GM04504 (cell line): Measurements from ENCODE around the gene LMBR1L.
"Not testable (repeated sequence)": the region's sequence is repeated elsewhere in the genome, so short reads cannot be mapped to it uniquely, and the experiment has no call there.

Experiments
- DNase-seq: peaks from one replicate; pipeline ENCODE4 v3.0.0-alpha.2; 2012; ENCODE audit warnings: low read depth

LMBR1L gene

GRCh38 chr12:49110464-49111155, at the start of gene LMBR1L:
Gene LMBR1L, minus strand, starts transcription at chr12:49110847. Its CDS starts 292 bp downstream, at chr12:49110555.
- DNase-seq, result peak; percentile 98

GRCh38 chr12:49160399-49160798, 49.8 kb upstream of the LMBR1L start:
- DNase-seq, result no peak

DNA sequence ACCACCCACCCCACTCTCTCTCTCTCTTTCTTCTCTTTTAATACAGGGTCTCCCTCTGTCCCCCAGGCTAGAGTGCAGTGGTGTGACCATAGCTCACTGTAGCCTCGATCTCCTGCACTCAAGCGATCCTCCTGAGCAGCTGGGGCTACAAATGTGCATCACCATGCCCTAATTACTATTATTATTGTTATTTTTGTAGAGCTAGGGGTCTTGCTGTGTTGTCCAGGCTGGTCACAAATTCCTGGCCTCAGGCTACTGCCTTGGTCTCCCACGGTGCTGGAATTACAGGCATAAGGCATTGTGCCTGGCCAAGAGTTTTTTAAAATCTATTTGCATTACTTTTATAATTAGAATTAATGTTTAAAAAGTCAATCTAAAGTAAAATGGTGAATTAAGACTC, 43.6 kb upstream of the LMBR1L start:
- DNase-seq, result no peak

DNA sequence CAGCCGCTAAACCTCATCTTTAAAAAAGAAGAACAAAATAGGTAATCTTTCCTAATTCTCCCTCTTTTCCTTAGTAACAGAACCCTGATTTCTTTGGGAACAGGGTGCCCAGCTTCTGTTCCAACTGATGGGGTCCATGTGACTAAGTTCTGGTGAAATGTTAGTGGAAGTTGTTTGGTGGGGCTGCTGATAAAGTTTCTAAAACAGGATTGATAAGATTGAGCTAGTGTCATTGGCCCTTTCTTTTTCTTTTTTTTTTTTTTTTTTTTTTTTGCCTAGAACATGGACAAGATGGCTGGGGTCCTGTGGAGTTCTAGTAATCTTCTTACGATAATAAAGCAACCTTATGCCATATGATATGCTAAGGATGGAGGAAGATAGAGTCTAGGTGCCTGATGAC, 36.7 kb upstream of the LMBR1L start:
- DNase-seq, result no peak

- DNase-seq, result no peak
Measured at GRCh38 chr12:49146406-49146805, 35.8 kb upstream of the LMBR1L start.

DNA sequence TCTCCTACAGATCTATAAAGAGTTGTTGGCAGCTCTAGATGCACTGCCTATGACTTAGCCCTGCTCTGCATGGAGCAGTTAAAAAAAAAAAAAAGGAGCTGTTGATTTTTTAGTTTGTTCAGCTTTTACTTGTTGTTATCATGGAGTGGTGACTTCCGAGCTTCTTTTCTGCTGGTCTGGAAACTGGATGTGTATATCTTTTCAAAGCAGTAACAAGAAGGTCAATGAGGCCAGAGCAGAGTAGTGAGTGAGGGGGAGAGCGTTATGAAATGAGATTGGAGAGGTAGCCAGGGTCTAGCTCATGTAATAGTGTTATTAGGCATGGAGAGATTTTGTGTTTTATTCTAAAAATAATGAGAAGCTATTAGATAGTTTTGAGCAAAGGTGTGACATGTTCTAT, 33.7 kb upstream of the LMBR1L start:
- no peak for DNase-seq

GRCh38 chr12:49138999-49139398, 28.4 kb upstream of the LMBR1L start:
- DNase-seq, result no peak

DNA sequence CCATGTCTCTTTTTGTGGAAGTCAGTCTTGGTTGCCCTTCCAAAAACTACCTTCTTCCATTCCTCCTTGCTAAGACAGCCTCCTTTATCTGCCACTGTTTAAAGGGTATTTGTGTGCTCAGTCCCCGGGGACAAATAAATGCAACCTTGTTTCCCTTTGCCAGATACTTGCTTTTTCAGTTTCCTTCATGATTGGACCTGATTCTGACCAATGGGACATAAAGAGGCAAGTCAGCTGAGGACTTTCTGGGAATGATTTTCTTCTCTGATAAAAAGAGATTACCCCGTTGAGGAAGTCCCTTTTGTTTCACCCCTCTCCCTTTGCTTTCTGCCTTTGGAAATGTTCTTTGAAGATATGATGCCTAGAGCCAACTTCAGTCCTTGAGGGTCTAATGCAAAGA, 27.9 kb upstream of the LMBR1L start:
- no peak for DNase-seq

GRCh38 chr12:49137476-49137875, 26.8 kb upstream of the LMBR1L start:
- no peak for DNase-seq

GRCh38 chr12:49136997-49137396, 26.4 kb upstream of the LMBR1L start:
- DNase-seq, result not testable (repeated sequence)

GRCh38 chr12:49133590-49133989, 22.9 kb upstream of the LMBR1L start:
- no peak for DNase-seq

- DNase-seq, result no peak
Measured at GRCh38 chr12:49133014-49133413, 22.4 kb upstream of the LMBR1L start.

DNA sequence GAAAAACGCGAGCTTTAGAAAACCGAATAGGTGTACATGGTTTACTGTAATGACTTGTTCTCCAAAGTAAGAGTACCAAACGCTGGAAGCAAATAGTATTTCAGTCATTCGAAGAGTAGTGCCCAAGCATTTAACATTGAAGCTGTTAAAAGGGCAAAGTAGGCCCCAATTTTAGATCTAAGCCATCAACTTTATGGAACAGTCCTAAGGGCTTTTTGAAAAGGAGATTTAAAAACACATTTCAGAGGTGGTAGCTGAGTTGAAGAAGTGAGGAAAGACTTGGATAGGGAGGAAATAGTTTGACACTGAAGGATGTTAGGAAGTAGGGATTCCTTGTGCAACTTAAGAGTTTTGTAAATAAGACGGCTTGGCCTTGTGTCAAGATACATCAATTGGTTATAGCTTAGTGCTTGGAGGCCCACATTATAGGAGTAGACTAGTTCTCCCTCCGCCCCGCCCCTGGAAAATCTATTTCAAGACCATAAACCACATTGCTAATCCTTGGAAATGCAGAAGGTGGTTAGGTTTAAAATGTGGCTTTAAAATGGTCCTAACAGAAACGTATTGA, 21.3 kb upstream of the LMBR1L start:
- no peak for DNase-seq

DNA sequence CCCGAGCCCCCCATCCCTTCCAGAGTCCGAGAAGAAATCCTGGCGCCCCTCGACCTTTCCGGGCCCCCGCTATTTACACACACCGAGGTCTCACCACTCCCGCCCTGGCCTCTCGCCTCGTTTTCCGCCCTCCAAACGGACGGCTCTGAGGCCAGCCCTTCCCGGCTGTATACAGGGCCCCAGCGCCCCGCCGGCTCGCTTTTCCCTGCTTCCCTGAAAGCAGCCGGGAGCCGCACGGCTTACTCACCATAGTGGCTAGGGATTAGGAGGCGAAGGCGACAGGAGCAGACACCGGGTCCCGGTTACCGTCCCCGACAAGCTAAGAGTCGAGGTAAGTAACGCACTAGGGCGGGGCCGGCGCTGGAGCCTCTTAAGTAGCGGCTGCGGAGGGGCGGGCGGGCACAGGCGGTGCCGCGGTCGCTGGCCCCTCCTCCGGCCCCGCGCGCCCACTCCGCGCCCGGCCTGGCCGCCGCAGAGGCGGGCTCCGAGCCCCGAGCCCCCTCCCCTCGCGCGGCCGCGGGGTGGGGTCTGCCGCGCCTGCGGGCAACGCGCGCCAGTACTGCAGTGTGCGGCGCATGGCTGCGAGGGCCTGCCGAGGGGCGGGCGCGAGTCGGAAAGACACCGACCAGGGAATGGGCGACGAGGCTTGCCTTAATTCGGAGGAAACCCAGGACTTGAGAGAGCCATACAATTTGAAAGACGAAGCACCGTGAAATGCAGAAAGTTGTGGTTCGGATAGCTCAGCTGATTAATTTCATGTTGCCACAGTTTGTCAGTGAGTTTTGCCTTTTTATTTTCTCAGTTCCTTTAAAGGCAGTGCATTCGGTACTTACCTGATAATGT, 20.6 kb upstream of the LMBR1L start, which contains the start of gene TUBA1B:
TUBA1B (minus strand) TSS at position 345 of the 843 bp plus-strand sequence; CDS start at position 250, 95 bp downstream.
- peak; percentile 58 for DNase-seq

GRCh38 chr12:49130151-49131050, 19.8 kb upstream of the LMBR1L start:
- DNase-seq, result peak; percentile 82

DNA sequence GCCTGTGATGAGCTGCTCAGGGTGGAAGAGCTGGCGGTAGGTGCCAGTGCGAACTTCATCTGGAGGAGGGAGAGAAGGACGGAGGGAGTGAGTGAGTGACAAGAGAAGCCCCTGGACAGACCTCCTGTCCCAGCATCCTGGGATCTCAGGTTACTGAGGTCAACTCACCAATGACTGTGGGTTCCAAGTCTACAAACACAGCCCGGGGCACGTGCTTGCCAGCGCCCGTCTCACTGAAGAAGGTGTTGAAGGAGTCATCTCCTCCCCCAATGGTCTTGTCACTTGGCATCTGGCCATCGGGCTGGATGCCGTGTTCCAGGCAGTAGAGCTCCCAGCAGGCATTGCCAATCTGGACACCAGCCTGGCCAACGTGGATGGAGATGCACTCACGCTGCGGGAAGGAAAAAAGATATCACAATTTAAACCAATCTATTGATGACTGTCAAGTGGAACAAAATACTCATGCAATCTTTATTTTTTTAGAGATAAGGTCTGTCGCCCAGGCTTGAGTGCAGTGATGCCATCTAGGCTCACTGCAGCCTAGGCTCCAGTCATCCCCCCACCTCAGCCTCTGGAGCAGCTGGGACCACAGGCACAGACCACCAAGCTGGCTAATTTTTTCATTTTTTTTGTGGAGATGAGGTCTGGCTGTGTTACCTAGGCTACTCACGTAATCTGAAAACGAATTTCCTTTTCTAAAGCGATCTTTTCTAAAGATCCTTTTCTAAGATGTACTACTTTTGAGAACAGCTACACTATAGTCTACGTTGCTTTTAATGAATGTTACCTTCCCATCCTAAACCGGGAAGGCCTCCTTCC, 18.9 kb upstream of the LMBR1L start:
- no peak for DNase-seq

DNA sequence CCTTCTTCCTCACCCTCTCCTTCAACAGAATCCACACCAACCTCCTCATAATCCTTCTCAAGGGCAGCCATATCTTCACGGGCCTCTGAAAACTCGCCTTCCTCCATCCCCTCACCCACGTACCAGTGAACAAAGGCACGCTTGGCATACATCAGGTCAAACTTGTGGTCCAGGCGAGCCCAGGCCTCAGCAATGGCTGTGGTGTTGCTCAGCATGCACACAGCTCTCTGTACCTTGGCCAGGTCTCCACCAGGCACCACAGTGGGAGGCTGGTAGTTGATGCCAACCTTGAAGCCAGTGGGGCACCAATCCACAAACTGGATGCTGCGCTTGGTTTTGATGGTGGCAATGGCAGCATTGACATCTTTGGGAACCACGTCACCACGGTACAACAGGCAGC, 17.3 kb upstream of the LMBR1L start:
- DNase-seq, result not testable (repeated sequence)

DNA sequence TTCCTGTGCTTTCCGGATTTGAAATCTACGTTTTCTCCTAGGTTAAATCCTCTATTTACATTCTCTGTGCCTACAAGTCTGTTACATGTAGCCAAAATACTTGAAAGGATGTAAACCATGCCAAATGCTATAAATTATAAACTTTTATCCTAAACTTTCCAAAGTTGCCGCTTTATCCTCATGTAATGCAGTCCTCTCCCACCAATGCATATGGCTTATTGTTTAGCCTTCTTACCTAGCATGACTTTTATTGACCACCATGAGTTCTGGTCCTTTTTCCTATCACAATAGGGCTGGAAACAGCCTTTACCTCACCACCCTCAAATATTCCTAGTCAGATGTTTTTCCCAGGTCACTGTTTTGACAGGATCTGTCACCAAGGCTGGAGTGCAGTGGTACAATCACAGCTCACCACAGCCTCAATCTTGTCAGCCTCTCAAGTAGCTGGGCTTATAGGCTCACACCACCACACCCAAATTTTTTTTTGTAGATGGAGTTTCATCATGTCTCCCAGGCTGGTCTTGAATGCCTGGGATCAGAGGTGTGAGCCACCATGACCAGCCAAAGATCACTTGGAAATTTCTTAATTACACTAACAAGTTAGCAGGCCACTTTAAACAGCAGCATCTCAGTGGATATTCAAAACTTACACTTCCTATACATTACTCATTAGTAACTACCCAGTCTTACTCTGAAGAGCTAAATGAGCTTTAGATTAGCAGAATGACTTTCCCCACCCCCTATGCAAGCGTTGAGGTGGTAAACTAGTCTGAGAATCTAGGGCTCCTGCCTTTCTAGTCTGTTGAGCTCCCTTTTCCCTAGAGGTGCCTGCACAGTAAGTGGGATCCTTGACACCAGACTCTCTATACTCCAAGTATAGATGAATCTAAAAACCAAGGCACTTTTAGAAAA, 16.5 kb upstream of the LMBR1L start:
- DNase-seq, result no peak

DNA sequence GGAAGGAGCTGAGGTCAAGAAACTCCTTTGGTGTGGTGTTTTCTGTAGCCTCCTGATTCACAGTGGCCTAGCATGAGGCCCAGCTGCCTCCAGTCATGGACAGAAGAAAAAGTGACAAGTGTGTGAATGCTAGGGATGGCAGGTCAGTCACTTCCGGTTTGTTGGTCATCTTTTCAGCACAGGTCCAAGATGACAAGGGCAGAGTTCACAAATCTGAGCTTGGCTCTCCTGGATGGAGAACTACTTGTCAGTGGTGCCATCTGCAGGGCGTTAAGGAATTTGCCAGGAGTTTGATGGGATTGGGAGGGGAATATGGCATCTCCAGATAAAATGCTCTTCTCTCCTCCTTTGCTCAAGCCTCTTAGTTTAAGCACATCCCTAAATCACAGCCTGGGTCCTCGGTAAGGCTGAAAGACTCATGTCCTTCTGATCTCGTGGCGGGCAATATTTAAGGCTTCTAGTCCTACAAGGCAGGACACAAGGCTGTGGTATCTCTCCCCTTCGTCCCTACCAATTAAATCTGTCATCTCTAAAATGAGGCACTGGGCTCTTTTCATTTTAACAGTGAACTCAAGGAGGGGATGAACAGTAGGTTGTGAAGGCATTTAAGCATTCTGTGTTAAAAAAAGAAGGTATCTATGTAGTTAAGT, 10.5 kb upstream of the LMBR1L start:
- DNase-seq, result peak; percentile 55
